HG02678 (cell line): Measurements from ENCODE around the gene AGAP5.
"Not testable (repeated sequence)": the region's sequence is repeated elsewhere in the genome, so short reads cannot be mapped to it uniquely, and the experiment has no call there.

Experiments used
- ATAC-seq: cut with Tn5 transposase; IDR thresholded peaks from one replicate; pipeline ENCODE4 v1.9.1; 2021; ENCODE audit warnings: mild to moderate bottlenecking, moderate library complexity; ENCODE audit not compliant: unreplicated experiment

Gene AGAP5

DNA sequence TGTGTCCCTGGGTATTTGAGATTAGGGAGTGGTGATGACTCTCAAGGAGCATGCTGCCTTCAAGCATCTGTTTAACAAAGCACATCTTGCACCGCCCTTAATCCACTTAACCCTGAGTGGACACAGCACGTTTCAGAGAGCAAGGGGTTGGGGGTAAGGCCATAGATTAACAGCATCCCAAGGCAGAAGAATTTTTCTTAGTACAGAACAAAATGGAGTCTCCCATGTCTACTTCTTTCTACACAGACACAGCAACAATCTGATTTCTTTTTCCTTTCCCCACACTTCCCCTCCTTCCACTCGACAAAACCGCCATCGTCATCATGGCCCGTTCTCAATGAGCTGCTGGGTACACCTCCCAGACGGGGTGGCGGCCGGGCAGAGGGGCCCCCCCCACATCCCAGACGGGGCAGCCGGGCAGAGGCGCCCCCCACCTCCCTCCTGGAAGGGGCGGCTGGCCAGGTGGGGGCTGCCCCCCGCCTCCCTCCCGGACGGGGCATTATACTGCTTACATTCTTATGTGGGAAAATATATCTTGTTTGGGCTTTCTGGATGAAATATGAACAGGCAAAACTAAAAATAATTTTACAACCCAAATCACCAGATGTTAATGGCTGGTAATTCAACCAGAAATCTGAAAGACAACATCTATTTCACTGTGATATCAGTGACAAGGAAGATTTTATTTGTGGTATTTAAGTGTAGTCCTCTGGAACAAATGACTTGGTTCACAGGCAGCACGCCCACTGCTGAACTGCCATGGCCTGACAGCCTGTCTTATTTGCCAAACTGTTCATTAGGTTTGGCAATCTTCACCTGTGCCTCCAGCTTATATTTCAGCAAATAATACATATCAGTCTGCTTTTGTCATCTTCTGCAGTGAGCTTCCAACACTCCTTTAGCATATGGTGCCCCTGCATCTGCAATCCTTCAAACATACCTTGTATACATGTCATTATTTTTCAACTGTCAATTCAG, 17.6 kb upstream of the AGAP5 start:
- ATAC-seq = not testable (repeated sequence)

DNA sequence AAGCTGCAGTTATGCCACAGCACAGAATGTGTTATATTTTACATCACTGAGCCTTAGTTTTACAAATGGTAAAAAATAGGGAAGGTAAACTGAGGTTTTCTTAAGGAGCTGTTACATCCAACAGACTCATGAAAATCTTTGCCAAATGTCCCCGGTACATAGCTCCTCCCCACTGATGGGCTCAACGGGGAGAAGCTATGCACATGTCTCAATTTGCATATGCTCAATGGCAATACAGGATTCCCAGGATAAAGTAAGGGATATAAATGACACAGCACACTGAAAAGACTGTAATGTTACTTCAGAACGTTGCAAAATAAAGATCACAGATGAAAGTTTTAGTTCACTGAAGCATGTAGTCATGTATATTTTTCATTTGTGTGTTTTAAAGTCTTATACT, 16.6 kb upstream of the AGAP5 start:
- not testable (repeated sequence) for ATAC-seq

DNA sequence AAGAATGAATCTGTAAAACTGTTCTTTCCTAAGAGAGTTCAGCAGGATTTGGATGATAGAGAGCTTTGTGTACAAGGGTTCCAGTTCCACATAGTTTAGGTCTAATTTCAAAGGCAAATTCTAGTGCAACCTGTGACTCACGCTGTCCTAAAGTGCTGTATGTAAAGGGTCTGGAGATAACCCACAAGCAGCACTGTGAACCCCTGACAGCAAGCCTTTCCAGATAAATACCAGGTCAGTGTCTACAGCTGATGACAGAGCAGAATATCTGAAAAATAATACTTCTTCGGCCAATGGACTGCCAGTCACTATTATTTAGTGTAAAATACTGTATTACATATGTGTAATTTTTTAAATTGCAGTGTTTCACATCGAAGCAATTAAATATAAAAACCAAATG, 16.0 kb upstream of the AGAP5 start:
- ATAC-seq = not testable (repeated sequence)

DNA sequence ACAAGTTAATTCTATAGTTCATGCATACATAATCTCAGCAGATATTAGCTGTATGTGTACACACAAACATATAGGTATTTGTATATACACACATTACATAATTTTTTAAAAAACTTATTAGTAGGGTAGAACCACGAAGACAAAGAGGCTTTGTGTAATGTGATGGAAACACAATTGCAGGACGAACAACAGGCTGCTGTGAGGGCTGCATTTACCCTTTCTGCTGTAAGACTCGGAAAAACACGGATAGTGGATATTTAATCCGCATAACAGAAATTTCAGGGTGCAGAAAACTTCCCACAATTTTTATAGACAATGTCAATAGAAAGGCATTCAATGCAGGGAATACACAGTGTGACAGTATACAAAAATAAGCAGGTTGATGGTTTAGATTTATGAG, 13.8 kb upstream of the AGAP5 start:
- not testable (repeated sequence) for ATAC-seq

DNA sequence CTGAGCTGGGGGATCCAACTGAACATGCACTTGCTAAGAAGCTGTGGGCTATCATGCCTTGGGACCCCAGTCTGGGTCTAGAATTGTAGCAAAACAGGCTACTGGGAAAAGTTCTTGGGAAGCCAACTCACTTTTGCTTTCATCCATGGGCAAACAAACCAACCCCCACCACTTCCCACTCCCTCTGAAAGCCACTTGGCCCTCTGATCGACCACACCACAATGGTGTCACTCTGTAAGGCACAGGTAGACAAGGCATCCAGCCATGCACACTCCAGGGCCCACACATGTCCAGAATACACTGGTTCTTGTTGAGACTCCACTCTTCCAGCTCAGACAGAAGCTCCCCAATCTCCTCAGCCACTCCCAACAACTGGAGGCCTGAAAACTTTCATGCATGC, 10.2 kb upstream of the AGAP5 start:
- not testable (repeated sequence) for ATAC-seq

DNA sequence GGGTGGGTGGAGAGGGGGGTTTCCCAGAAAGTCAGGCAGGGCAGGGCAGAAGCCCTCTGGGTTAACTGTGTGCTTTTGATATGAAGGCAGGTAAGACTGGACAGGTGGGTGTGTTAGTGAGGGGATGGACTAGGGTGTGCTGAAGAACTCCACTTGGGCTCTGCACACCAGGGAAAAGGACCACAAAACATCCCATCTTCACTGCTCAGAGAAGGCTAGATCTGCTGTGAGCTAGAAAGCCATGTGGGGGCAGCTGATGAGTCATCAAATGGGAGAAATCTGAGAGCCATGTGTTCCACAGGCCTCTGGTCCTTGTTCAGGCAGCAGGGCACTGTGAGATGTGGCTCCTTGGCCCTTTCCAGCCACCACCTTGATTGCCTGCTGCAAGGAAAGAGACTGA, 9.7 kb upstream of the AGAP5 start:
- not testable (repeated sequence) for ATAC-seq

DNA sequence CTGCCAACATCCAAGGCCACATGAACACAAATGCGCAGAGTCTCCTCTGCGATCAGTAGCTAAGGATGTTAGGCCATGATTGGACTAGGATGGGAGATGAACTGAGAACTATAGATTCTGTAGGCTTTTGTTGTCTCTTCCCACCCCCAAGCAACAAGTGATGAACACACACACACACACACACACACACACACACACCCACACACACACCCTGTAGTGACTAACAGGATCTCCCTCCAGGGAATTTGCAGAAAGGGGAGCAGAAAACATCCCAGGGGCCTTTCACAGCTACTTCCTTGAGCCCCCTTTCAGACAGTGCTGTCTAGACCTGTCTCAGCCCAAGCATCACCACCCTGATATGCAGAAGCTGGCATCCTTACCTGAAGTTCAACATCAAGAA, 8.6 kb upstream of the AGAP5 start:
- not testable (repeated sequence) for ATAC-seq

DNA sequence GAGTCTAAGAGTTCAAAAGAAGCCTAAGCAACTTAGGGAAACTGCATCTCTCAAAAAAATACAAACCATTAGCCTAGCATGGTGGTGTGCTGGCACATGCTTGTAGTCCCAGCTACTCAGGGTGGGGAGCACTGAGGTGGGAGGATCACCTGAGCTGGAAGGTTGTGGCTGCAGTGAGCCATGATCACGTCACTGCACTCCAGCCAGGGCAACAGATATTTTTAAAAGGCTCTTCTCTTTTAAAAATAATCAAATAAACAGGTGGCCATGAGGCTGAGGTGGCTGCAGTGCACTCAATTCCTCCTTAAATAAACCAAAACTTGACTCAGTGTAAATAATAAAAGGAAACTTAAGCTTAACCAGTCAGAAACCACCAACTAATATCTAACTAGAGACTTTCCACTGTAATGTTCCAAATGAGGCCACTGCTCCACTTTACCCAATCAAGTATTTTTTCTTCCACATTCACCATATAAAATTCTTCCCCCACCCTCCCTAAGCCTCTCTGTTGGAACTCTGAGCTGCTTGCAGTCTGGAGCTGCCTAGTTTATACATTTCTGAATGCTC, 7.7 kb upstream of the AGAP5 start:
- not testable (repeated sequence) for ATAC-seq

DNA sequence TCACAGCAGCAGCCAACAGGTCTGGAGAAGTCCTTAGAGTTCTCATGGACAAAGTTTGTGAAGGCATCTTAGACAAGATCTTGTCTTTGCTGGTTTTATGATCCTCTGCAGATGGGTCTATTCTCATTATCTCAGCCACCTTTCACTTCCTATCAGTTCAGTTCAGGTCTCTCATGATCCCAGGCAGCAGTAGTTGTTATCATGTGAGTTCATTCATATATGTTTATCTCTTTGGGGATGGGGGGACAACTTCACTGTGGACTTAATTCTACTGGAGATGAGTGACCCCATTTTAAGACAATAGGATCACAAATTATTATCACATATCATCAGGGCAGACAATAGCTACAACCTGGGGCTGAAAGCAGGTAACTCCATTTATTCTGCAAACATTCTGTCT, 6.0 kb upstream of the AGAP5 start:
- ATAC-seq = not testable (repeated sequence)

DNA sequence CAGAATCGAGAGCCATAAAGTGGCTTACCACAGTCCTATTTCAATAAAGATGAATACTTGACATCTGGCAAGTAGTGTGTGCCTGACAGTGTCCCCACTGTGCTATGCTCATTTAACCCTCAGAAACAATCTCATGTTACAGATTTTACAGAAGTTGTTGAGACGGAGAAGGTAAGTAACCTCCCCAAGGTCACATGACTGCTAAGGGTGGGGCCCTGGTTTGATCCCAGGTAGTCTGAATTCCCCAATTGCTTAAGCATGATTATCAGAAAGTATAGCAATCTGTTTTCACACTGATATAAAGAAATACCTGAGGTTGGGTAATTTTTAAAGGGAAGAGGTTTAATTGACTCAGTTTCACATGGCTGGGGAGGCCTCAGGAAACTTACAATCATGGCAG, 910 bp upstream of the AGAP5 start:
- not testable (repeated sequence) for ATAC-seq

DNA sequence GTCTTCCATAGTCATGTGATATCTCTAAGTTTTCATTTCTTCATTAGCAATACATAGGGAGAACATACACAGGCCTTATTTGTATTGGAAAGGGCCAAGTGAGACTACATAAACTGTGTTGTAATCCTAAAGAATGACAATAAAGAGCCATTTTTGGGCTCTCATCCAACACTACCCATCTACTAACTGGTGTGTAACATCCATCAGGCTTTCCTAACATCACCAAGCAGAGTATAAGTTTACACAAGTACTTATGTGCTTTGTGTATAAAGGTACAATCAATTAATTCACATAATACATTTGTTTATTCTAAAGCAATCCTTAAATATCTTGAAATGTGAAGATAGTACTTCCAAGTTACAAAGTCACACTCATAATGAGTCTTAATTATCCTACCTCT, 2.6 kb downstream of the AGAP5 start:
- not testable (repeated sequence) for ATAC-seq

DNA sequence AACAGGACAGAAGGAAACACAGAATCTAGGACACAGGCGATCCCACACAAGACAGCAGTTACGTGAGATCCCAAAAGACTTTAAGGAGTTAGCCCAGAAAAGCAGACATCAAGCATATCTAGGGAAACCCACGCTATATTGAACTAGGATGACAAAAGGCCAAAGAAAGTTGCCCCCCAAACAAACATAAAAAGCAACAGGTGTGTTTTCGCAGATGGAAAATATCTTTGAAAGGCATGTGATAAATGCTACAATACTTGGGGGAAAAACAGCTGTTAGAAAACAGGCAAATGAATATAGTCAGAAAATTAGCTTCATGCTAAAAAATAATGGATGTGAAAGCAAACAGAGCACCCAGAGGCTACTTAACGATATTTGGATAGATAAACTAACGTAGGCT, 7.2 kb downstream of the AGAP5 start:
- not testable (repeated sequence) for ATAC-seq

DNA sequence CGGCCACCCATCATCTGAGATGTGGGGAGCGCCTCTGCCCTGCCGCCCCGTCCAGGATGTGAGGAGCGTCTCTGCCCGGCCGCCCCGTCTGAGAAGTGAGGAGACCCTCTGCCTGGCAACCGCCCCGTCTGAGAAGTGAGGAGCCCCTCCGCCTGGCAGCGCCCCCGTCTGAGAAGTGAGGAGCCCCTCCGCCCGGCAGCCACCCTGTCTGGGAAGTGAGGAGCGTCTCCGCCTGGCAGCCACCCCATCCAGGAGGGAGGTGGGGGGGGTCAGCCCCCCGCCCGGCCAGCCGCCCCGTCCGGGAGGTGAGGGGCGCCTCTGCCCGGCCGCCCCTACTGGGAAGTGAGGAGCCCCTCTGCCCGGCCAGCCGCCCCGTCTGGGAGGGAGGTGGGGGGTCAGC, 8.3 kb downstream of the AGAP5 start:
- ATAC-seq = not testable (repeated sequence)

DNA sequence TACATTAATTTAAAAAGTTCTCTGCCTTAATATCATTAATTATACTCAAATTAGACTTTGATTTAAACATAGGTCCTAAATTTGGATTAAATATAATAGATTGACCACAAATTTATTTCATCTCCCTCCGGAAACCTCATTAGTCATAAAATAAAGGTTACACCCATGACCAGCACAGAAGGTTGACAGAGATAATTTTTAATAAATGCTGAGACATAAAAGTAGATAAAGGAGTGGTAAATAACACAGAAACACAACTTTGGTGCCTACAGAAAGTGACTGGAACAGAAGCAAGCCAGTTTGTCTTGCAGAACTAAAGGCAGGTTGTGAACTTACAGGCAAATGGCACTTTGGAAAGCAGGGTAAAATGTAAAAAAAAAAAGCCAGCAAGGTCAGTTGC, 10.3 kb downstream of the AGAP5 start:
- not testable (repeated sequence) for ATAC-seq

DNA sequence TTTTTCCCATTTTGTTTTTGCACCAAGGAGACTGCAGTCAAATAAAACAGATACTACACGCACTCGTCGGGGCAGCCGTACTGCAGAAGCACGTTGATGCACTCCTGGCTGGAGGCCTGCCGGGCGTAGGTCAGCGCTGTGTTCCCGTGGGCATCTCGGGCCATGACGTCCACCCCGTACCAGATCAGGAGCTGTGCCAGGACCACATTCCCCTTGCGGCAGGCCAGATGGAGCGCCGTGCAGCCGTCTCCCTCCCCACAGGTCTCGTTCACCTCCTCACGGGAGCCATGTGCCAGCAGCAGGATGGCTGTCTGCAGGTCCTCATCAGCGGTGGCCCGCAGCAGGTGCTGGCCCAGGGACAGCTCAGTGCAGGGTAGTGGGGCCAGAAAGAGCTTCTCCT, 23.4 kb downstream of the AGAP5 start:
- ATAC-seq = not testable (repeated sequence)

DNA sequence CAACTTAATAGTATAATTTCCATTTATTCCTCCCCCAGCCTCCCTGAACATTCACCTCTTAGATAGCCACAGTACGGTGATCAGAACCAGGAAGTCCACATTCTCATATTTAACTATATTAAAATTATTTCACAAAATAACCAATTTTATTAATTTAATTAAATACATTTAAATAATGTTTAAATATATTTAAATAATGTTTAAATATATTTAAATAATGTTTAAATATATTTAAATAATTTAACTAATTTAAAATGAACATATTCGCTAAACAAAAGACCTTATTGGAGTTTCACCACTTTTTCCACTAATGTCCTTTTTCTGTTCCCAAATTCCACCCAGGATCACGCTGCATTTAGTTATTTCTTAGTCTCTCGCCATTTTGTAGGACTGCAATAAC, 29.5 kb downstream of the AGAP5 start:
- ATAC-seq = not testable (repeated sequence)

DNA sequence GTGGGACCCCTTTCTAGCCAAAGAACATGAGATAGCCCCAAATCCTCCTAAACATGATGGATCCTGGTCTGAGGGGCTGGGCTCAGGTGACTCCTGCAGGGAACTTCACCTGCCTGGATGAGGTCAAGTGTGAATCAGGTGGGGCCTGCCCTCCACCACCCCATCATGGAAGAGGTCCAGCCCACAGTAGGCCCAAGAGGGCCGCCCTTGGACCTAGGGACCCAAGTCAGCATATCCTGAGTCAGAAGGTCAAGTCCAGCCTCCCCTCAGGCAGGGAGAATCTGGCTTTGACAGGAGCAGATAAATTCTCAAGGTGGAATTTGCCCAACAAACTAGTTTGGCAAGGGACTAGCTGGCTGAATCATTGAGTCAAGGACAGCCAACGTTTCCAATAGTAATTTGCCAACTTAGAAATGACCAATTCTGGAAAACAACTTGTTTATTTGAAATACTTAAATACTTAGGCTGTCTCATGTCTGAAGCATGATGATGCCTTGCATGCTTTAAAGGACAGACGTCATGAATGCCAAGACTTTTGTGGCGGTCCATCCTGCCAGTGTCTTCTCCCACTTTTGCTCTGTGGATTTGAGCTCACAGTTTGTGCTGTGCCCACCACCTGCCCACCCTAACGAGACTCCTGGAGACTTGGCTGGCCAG, 31.6 kb downstream of the AGAP5 start:
- ATAC-seq = not testable (repeated sequence)

DNA sequence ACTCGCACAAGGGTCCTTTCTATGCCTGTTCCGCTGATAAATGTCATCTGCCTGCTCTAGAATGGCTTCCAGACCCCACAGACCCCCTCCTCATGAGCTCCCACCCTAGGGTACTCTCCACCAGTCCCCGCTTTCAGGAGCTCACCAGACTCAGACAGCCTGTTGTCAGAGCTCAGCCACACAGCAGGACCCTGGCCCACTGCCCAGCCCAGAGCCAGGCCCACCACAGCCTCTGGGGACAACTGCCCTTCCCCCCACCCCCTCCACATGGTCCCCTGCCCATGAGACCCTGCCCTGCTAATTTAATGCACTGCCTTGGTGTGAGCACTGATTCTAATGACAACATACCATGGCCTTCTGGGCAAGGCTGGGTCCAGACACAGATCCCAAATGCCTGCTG, 32.3 kb downstream of the AGAP5 start:
- not testable (repeated sequence) for ATAC-seq

DNA sequence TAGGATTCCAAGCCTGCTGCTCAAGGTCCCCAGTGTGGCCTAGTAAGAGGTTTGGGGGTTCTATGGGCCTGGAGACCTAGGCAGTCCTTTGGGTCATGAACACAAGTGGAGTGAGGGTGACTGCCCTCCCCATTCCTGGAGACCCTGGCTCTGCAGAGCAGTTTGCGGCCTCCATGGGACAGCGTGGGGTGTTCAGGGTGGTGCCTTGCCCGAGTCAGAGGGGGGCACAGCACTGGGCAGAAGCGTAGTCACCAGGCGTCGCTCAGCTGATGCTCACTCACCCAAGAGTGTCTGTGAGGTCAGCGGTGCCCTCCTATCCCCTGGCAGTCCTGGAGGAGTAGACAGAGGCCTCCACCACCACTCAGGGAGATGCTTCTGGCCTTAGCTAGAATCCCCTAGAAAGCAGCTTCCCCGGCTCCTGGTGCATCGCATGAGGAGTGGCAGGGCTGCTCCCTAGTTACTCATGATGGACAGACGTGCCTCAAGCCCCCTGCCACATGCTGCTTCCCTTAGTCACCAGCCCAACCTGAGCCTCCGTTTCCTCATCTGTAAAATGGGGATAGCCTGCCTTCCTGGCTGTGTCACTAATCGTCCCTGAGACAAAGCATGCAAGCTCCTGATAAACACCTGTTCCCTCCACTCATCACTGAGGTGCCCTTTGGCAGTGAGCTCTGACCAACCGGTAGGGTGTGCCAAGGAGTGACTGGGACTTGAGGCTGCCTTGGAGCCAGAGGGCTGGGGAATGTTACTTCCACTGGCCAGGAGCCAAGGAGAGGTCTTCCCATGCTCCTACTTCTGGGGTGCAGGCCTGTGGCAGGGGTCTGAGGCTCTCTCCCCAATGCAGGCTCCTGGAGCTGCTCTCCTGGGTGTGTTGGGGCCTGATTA, 33.5 kb downstream of the AGAP5 start:
- ATAC-seq = not testable (repeated sequence)

DNA sequence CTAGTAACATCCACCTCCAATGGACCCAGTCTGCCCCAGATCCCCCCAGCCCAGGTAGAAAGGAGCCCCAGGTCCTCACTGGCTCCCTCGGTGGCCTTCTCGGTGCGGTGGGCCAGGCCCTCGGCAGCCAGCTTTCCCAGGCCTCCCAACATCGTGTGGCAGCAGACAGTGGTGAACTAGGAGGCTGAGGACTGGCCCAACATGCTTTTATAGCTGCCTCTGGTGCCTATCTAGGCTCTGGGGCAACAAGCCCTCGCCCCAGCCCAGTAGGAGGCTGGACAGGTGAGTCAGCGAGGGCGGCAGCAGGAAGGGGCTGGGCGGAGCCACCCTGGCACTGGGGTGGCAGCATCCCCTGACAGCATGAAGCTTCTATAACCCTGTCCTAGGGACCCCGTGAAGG, 34.3 kb downstream of the AGAP5 start:
- ATAC-seq = not testable (repeated sequence)

DNA sequence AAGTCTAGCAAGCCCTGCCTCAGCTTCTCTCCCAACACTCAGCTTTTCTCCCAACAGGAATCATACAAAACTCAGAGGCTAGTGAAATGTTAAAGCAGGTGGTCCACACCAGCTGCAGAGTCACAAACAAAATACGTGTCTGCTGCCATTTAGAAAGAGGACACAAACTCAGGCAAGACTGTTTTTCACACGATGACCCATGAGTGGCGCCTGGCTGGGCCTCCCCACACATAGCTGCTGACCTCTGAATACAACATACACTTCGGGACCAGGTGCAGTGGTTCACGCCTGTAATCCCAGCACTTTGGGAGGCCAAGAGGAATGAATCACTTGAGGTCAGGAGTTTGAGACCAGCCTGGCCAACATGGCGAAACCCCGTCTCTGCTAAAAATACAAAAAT, 35.2 kb downstream of the AGAP5 start:
- ATAC-seq = not testable (repeated sequence)
